Endothelial cell of umbilical vein (primary cell): ENCODE results near the gene UBL5.

Experiments
- EZH2 ChIP-seq: IDR thresholded peaks from 2 replicates; pipeline ENCODE4 v1.6.1; 2012; ENCODE audit warnings: borderline replicate concordance, low read depth, mild to moderate bottlenecking, moderate library complexity, low read length, inconsistent platforms; ENCODE audit not compliant: severe bottlenecking
- FOS ChIP-seq: IDR thresholded peaks from 2 replicates; pipeline ENCODE4 v1.6.1; 2011; ENCODE audit warnings: mild to moderate bottlenecking, low read length, moderate library complexity, borderline replicate concordance; ENCODE audit not compliant: insufficient read depth
- GATA2 ChIP-seq: IDR thresholded peaks from 2 replicates; pipeline ENCODE4 v1.7.0; 2011; ENCODE audit warnings: low read depth, mild to moderate bottlenecking, moderate library complexity, mixed read lengths, low read length; ENCODE audit not compliant: insufficient read length, insufficient read depth
- MYC ChIP-seq: IDR thresholded peaks from one replicate; pipeline ENCODE4 v1.6.1; 2011; ENCODE audit warnings: mild to moderate bottlenecking, low read depth, low read length
- POLR2A ChIP-seq: IDR thresholded peaks from 2 replicates; pipeline ENCODE4 v1.6.1; 2012; ENCODE audit warnings: low read depth, mild to moderate bottlenecking, control low read depth, low read length
- POLR2AphosphoS5 ChIP-seq: IDR thresholded peaks from 2 replicates; pipeline ENCODE4 v1.6.1; 2012; ENCODE audit warnings: low read depth, mild to moderate bottlenecking, control low read depth, low read length, moderate library complexity; ENCODE audit not compliant: insufficient read depth
- TF ChIP-seq, protein P1 (sequence below), 2 donors: IDR thresholded peaks; 1 replicate in 1 of 2; 2 replicates in 1 of 2; pipeline ENCODE4 v1.5.1; 2011; ENCODE audit warnings: low read length in 2 of 2, mild to moderate bottlenecking in 2 of 2, moderate library complexity in 2 of 2, control low read depth in 1 of 2, inconsistent platforms in 1 of 2, low read depth in 1 of 2; ENCODE audit not compliant: insufficient read depth in 1 of 2; ENCODE audit errors: extremely low read depth in 1 of 2
- TF ChIP-seq, protein P2 (sequence below): IDR thresholded peaks from 2 replicates; pipeline ENCODE4 v1.6.1; 2011; ENCODE audit not compliant: insufficient read depth, insufficient read length

DNA sequence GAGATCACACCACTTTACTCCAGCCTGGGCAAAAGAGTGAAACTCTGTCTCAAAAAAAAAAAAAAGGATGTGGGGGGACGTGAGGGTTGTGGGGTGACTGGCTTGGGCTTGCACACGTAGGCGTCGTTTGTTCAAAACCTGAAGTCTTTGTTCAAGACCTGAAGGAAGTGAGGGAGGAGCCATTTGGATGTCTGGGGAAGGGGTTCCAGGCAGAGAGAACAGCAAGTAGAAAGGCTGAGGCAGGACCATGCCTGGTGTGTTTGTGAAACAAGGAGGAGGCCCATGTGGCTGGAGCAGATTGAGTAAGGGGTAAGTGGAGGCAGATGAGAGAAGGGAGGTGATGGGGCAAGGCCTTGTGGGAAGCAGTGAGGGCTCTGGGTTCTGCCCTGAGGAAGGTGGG, 35.2 kb downstream of the UBL5 start:
- TF ChIP-seq, protein P1, sequence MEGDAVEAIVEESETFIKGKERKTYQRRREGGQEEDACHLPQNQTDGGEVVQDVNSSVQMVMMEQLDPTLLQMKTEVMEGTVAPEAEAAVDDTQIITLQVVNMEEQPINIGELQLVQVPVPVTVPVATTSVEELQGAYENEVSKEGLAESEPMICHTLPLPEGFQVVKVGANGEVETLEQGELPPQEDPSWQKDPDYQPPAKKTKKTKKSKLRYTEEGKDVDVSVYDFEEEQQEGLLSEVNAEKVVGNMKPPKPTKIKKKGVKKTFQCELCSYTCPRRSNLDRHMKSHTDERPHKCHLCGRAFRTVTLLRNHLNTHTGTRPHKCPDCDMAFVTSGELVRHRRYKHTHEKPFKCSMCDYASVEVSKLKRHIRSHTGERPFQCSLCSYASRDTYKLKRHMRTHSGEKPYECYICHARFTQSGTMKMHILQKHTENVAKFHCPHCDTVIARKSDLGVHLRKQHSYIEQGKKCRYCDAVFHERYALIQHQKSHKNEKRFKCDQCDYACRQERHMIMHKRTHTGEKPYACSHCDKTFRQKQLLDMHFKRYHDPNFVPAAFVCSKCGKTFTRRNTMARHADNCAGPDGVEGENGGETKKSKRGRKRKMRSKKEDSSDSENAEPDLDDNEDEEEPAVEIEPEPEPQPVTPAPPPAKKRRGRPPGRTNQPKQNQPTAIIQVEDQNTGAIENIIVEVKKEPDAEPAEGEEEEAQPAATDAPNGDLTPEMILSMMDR (IDR thresholded peaks at IDR 0.05; ENCODE audit: extremely low read depth in 1 of 2, insufficient read depth in 1 of 2, low read depth in 1 of 2, low read length in 2 of 2): no peak
- no peak for TF ChIP-seq EZH2
- TF ChIP-seq POLR2A: no peak
- TF ChIP-seq, protein P2, sequence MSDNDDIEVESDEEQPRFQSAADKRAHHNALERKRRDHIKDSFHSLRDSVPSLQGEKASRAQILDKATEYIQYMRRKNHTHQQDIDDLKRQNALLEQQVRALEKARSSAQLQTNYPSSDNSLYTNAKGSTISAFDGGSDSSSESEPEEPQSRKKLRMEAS: no peak
- no peak for TF ChIP-seq MYC
- no peak for TF ChIP-seq POLR2AphosphoS5
- TF ChIP-seq GATA2: no peak
- no peak for TF ChIP-seq FOS
